IMR-90 (cell line): ENCODE measurements around the gene RALGPS1. TPM values are rescaled to one million over a fixed set of nuclear protein-coding genes. Genes with fewer than 3 reads are reported as not detected.

Experiments used
- ATAC-seq: fragments of 200-7000 bp; cut with Tn5 transposase; 2 replicates; pipeline ENCODE4 v1.9.1; 2020; ENCODE audit warnings: low read depth, mild to moderate bottlenecking, moderate library complexity
- BruUV-seq: library from RNA; stranded (reverse); fragments of 400-500 nt; replicated peaks from 2 replicates; lab custom pipeline; 2021; lab: Mats Ljungman, UMichigan
- CTCF ChIA-PET: fragments of 300-600 bp; formaldehyde crosslinking; extraction: SDS; loops from one replicate; lab custom pipeline; 2021; ENCODE audit warnings: antibody characterized with exemption; lab: Yijun Ruan, JAX
- POLR2A ChIA-PET: fragments of 300-600 bp; sonication (Branson Sonifier 250); formaldehyde crosslinking; loops from one replicate; lab custom pipeline; 2022; ENCODE audit warnings: antibody characterized with exemption; ENCODE audit not compliant: unreplicated experiment; lab: Charles Lee
- DNase-seq: peaks from one replicate; pipeline ENCODE4 v3.0.0; 2013
- H2AFZ ChIP-seq: replicated peaks from 2 replicates; pipeline ENCODE3; 2013; ENCODE audit warnings: low read length, mild to moderate bottlenecking; ENCODE audit not compliant: poor library complexity
- H2AK5ac ChIP-seq: 2 replicates; pipeline ENCODE4 v1.6.1; 2013; ENCODE audit warnings: low read depth, low read length, inconsistent platforms
- H2AK9ac ChIP-seq: replicated peaks from 2 replicates; pipeline ENCODE3; 2013; ENCODE audit warnings: mild to moderate bottlenecking, low read depth, low read length, moderate library complexity; ENCODE audit not compliant: poor library complexity
- H2BK120ac ChIP-seq: 2 replicates; pipeline ENCODE4 v1.6.1; 2013; ENCODE audit warnings: low read depth, low read length, inconsistent platforms
- H2BK15ac ChIP-seq: 3 replicates; pipeline ENCODE4 v1.6.1; 2013; ENCODE audit warnings: low read depth, low read length, inconsistent platforms
- H2BK20ac ChIP-seq: 2 replicates; pipeline ENCODE4 v1.6.1; 2013; ENCODE audit warnings: low read depth, mild to moderate bottlenecking, inconsistent platforms, low read length, moderate library complexity
- H2BK5ac ChIP-seq: 2 replicates; pipeline ENCODE4 v1.6.1; 2013; ENCODE audit warnings: mild to moderate bottlenecking, low read depth, low read length, inconsistent platforms; ENCODE audit not compliant: poor library complexity, severe bottlenecking
- H3K14ac ChIP-seq: replicated peaks from 2 replicates; pipeline ENCODE4 v1.6.1; 2013; ENCODE audit warnings: low read depth, low read length, inconsistent platforms
- H3K18ac ChIP-seq: 2 replicates; pipeline ENCODE4 v1.6.1; 2013; ENCODE audit warnings: low read depth, low read length, control low read depth
- H3K23ac ChIP-seq: 2 replicates; pipeline ENCODE4 v1.6.1; 2013; ENCODE audit warnings: low read depth, low read length, inconsistent platforms
- H3K27ac ChIP-seq: 2 replicates; pipeline ENCODE4 v1.5.1; 2013; ENCODE audit warnings: mild to moderate bottlenecking, control low read depth, low read length; ENCODE audit not compliant: insufficient read depth
- H3K27me3 ChIP-seq: 2 replicates; pipeline ENCODE4 v1.6.1; 2013; ENCODE audit warnings: low read length; ENCODE audit not compliant: control insufficient read depth, insufficient read depth
- H3K36me3 ChIP-seq: 2 replicates; pipeline ENCODE4 v1.6.1; 2013; ENCODE audit warnings: low read length, mixed read lengths; ENCODE audit not compliant: control insufficient read depth, insufficient read depth
- H3K4ac ChIP-seq: 2 replicates; pipeline ENCODE4 v1.6.1; 2013; ENCODE audit warnings: low read depth, low read length, inconsistent platforms
- H3K4me1 ChIP-seq: 2 replicates; pipeline ENCODE4 v1.6.1; 2013; ENCODE audit warnings: low read length, mixed read lengths; ENCODE audit not compliant: control insufficient read depth, insufficient read depth
- H3K4me2 ChIP-seq: 2 replicates; pipeline ENCODE4 v1.6.1; 2013; ENCODE audit warnings: low read depth, mild to moderate bottlenecking, control low read depth, low read length, moderate library complexity
- H3K4me3 ChIP-seq: 2 replicates; pipeline ENCODE4 v1.5.1; 2013; ENCODE audit warnings: low read depth, mild to moderate bottlenecking, control low read depth, low read length, moderate library complexity; ENCODE audit not compliant: insufficient read depth
- H3K56ac ChIP-seq: 2 replicates; pipeline ENCODE4 v1.6.1; 2013; ENCODE audit warnings: low read length, inconsistent platforms; ENCODE audit not compliant: insufficient read depth; ENCODE audit errors: extremely low read depth
- H3K79me1 ChIP-seq, 2 experiments: 2 replicates each; pipeline ENCODE4 v1.6.1; 2013; ENCODE audit warnings: low read length in 2 of 2, inconsistent platforms in 1 of 2, low read depth in 1 of 2
- H3K9ac ChIP-seq: 2 replicates; pipeline ENCODE4 v1.6.1; 2013; ENCODE audit warnings: low read depth, low read length, control low read depth
- H3K9me1 ChIP-seq: 2 replicates; pipeline ENCODE4 v1.6.1; 2013; ENCODE audit warnings: low read length, inconsistent platforms; ENCODE audit not compliant: insufficient read depth
- H3K9me3 ChIP-seq: 2 replicates; pipeline ENCODE4 v1.6.1; 2013; ENCODE audit warnings: low read length; ENCODE audit not compliant: control insufficient read depth, insufficient read depth
- H4K20me1 ChIP-seq: 2 replicates; pipeline ENCODE4 v1.6.1; 2013; ENCODE audit warnings: low read length, inconsistent platforms; ENCODE audit not compliant: insufficient read depth
- H4K5ac ChIP-seq: 2 replicates; pipeline ENCODE4 v1.6.1; 2013; ENCODE audit warnings: mild to moderate bottlenecking, low read depth, low read length, control low read depth
- H4K8ac ChIP-seq, 2 experiments: 2 replicates each; pipeline ENCODE4 v1.6.1; 2013; ENCODE audit warnings: low read depth in 2 of 2, low read length in 2 of 2, control low read depth in 1 of 2, inconsistent platforms in 1 of 2
- H4K91ac ChIP-seq: 2 replicates; pipeline ENCODE4 v1.6.1; 2013; ENCODE audit warnings: low read depth, low read length, inconsistent platforms; ENCODE audit not compliant: insufficient read depth
- CEBPB ChIP-seq: IDR thresholded peaks from 2 replicates; pipeline ENCODE4 v1.6.1; 2012; ENCODE audit warnings: low read depth, low read length, improper control_type of control experiment
- CHD1 ChIP-seq: IDR thresholded peaks from 2 replicates; pipeline ENCODE4 v1.6.1; 2012; ENCODE audit warnings: low read depth, low read length, improper control_type of control experiment
- FOS ChIP-seq: fragments of 150-350 bp; IDR thresholded peaks from 2 replicates; pipeline ENCODE4 v1.6.1; 2016; ENCODE audit warnings: low read depth, low read length
- MAFK ChIP-seq: IDR thresholded peaks from 2 replicates; pipeline ENCODE4 v1.6.1; 2012; ENCODE audit warnings: low read depth, low read length, improper control_type of control experiment
- MXI1 ChIP-seq: IDR thresholded peaks from 2 replicates; pipeline ENCODE4 v1.6.1; 2012; ENCODE audit warnings: low read depth, mild to moderate bottlenecking, low read length, moderate library complexity, borderline replicate concordance
- NFE2L2 ChIP-seq: fragments of 150-350 bp; IDR thresholded peaks from 2 replicates; pipeline ENCODE4 v1.6.1; 2016; ENCODE audit warnings: low read depth, mild to moderate bottlenecking, low read length
- POLR2A ChIP-seq: IDR thresholded peaks from 2 replicates; pipeline ENCODE4 v1.6.1; 2012; ENCODE audit warnings: mild to moderate bottlenecking, low read depth, low read length
- RAD21 ChIP-seq: IDR thresholded peaks from 2 replicates; pipeline ENCODE4 v1.6.1; 2012; ENCODE audit warnings: low read length, improper control_type of control experiment
- RFX5 ChIP-seq: IDR thresholded peaks from 2 replicates; pipeline ENCODE4 v1.8.0; 2012; ENCODE audit warnings: low read depth, mild to moderate bottlenecking, low read length, moderate library complexity
- SMC3 ChIP-seq: fragments of 150-350 bp; IDR thresholded peaks from 2 replicates; pipeline ENCODE4 v1.6.1; 2016; ENCODE audit warnings: low read depth, mild to moderate bottlenecking, antibody characterized with exemption, low read length, moderate library complexity
- USF2 ChIP-seq: fragments of 150-350 bp; IDR thresholded peaks from 2 replicates; pipeline ENCODE4 v1.6.1; 2017; ENCODE audit warnings: mild to moderate bottlenecking, antibody characterized with exemption, low read length, low read depth
- WGBS, 2 experiments: methylation state at CpG; one replicate each; pipeline versions ENCODE4 v1.1.5 to v1.1.7; 2013; ENCODE audit warnings: missing lambda C conversion rate in 2 of 2; ENCODE audit not compliant: insufficient read length in 1 of 2; ENCODE audit errors: extremely low coverage in 2 of 2; 5-methylcytosine and 5-hydroxymethylcytosine counted together
- dilution Hi-C: fragments of 300-500 bp; cut with HindIII; formaldehyde crosslinking; loops from one replicate; pipeline ENCODE4 v1.14.3; 2018; ENCODE audit warnings: low sequenced_read_pairs; ENCODE audit not compliant: unreplicated experiment
- in situ Hi-C: fragments of 300-500 bp; cut with MboI; formaldehyde crosslinking; loops from 3 replicates; pipeline ENCODE4 v1.14.3; 2019; ENCODE audit warnings: low sequenced_read_pairs, inconsistent platforms, mixed read lengths
- intact Hi-C: fragments of 100-400 bp; cut with micrococcal nuclease; formaldehyde crosslinking; loops from 2 replicates; pipeline ENCODE4 v1.10.0; 2022
- polyA plus RNA-seq, 3 experiments: library from polyadenylated mRNA; depleted of rRNA; stranded (reverse); fragments of >200 nt; gene quantifications; 2 replicates each; pipeline ENCODE4 v1.2.3, GENCODE V29; 2012; ENCODE audit warnings: low replicate concordance in 1 of 3
- total RNA-seq: library from RNA; depleted of rRNA; stranded (reverse); fragments of >200 nt; gene quantifications from 2 replicates; pipeline ENCODE4 v1.2.3, GENCODE V29; 2012
- TF ChIP-seq, protein P1 (sequence below): conservative IDR thresholded peaks from 2 replicates; pipeline ENCODE4 v1.5.1; 2012; ENCODE audit warnings: mild to moderate bottlenecking, low read depth, low read length, improper control_type of control experiment

RALGPS1 gene
- total and polyA plus RNA-seq, 2 of the 4 experiments (the other 2 are of a cell fraction) = 0.90 to 2.8 TPM

DNA sequence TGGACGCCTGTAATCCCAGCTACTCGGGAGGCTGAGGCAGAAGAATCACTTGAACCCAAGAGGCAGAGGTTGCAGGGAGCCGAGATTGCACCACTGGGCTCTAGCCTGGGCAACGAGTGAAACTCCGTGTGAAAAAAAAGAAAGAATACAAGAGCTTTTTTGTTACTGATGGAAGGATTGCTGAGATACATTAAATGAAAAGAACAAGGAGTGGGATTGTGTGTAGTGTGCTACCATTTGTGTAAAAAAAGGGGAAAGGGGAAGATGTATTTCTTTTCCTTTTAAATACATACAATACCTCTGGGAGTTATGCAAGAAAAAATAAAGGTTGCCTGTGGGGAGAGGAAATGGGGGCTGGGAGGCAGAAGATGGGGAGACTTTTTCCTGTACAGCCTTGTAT is 335.3 kb downstream of the RALGPS1 start:
- H3K27ac ChIP-seq = no peak overlapping the region
- H2BK120ac ChIP-seq = no peak overlapping the region
- H3K56ac ChIP-seq = no peak overlapping the region
- POLR2A ChIA-PET = no interaction called here
- H2BK20ac ChIP-seq = no peak overlapping the region
- H3K4me2 ChIP-seq = no peak overlapping the region
- no peaks in the 10 kb centered on the region for H3K9me3 ChIP-seq
- H2AFZ ChIP-seq = no peak overlapping the region
- no TSS peak for BruUV-seq
- dilution Hi-C loops = no loop called here
- no peak for DNase-seq
- H3K4me3 ChIP-seq = no peak overlapping the region
- WGBS, 2 experiments = 100% methylated on average over 1 of the region's 5 CpGs; no CpG with 5 or more reads in 1 of the 2 experiments
- no peak overlapping the region for H3K4ac ChIP-seq
- no peaks in the 10 kb centered on the region for H3K36me3 ChIP-seq
- no peaks in the 10 kb centered on the region for H4K20me1 ChIP-seq
- H2BK15ac ChIP-seq = no peak overlapping the region
- H2AK5ac ChIP-seq = no peak overlapping the region
- no peak overlapping the region for H2AK9ac ChIP-seq
- no peak overlapping the region for H3K9ac ChIP-seq
- H3K18ac ChIP-seq = no peak overlapping the region
- no peak for ATAC-seq
- H4K5ac ChIP-seq = no peak overlapping the region
- H3K23ac ChIP-seq = no peak overlapping the region
- H3K14ac ChIP-seq = no peak overlapping the region
- H3K27me3 ChIP-seq = no peaks in the 10 kb centered on the region
- in situ Hi-C loops = no loop called here
- H4K91ac ChIP-seq = no peak overlapping the region
- no peaks in the 10 kb centered on the region for H3K4me1 ChIP-seq
- CTCF ChIA-PET = no interaction called here
- H4K8ac ChIP-seq = no peak overlapping the region
- no peak overlapping the region for H2BK5ac ChIP-seq
- no peaks in the 10 kb centered on the region for H3K9me1 ChIP-seq
- intact Hi-C loops = no loop called here
- 0 out of 4 replicates have a peak, but pooled peaks cover 0 to 4% of the 10 kb centered on the region in 2 experiments for H3K79me1 ChIP-seq
- TF ChIP-seq MXI1 = no peak
- TF ChIP-seq, protein P1, sequence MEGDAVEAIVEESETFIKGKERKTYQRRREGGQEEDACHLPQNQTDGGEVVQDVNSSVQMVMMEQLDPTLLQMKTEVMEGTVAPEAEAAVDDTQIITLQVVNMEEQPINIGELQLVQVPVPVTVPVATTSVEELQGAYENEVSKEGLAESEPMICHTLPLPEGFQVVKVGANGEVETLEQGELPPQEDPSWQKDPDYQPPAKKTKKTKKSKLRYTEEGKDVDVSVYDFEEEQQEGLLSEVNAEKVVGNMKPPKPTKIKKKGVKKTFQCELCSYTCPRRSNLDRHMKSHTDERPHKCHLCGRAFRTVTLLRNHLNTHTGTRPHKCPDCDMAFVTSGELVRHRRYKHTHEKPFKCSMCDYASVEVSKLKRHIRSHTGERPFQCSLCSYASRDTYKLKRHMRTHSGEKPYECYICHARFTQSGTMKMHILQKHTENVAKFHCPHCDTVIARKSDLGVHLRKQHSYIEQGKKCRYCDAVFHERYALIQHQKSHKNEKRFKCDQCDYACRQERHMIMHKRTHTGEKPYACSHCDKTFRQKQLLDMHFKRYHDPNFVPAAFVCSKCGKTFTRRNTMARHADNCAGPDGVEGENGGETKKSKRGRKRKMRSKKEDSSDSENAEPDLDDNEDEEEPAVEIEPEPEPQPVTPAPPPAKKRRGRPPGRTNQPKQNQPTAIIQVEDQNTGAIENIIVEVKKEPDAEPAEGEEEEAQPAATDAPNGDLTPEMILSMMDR = no peak
- TF ChIP-seq RFX5 = no peak
- TF ChIP-seq MAFK = no peak
- TF ChIP-seq FOS = no peak
- TF ChIP-seq POLR2A = no peak
- TF ChIP-seq NFE2L2 = no peak
- no peak for TF ChIP-seq CEBPB
- TF ChIP-seq USF2 = no peak
- no peak for TF ChIP-seq RAD21
- no peak for TF ChIP-seq SMC3
- TF ChIP-seq CHD1 = no peak
